H9 (cell line): ENCODE results near the gene RIPPLY1. TPM values are rescaled to one million over a fixed set of nuclear protein-coding genes. Genes with fewer than 3 reads are reported as not detected.

ENCODE experiments used
- DNase-seq: peaks from one replicate; pipeline ENCODE4 v3.0.0-alpha.2; 2017
- H2AFZ ChIP-seq: one replicate; pipeline ENCODE4 v1.6.1; 2013; ENCODE audit warnings: mild to moderate bottlenecking, low read length, control low read depth, moderate library complexity
- H2AK5ac ChIP-seq: 2 replicates; pipeline ENCODE4 v1.6.1; 2013; ENCODE audit warnings: low read length, control low read depth, mixed read lengths; ENCODE audit not compliant: insufficient read length
- H2BK120ac ChIP-seq: one replicate; pipeline ENCODE4 v1.6.1; 2013; ENCODE audit warnings: low read depth, mild to moderate bottlenecking, low read length, control low read depth, inconsistent platforms; ENCODE audit not compliant: poor library complexity, severe bottlenecking
- H2BK12ac ChIP-seq: 2 replicates; pipeline ENCODE4 v1.6.1; 2013; ENCODE audit warnings: low read length, control low read depth, mixed read lengths, low read depth; ENCODE audit not compliant: insufficient read length
- H2BK15ac ChIP-seq: 2 replicates; pipeline ENCODE4 v1.6.1; 2013; ENCODE audit warnings: low read depth, low read length, control low read depth
- H2BK20ac ChIP-seq: one replicate; pipeline ENCODE4 v1.6.1; 2013; ENCODE audit warnings: low read depth, mild to moderate bottlenecking, low read length, control low read depth, inconsistent platforms; ENCODE audit not compliant: poor library complexity, severe bottlenecking
- H2BK5ac ChIP-seq: 2 replicates; pipeline ENCODE4 v1.6.1; 2013; ENCODE audit warnings: low read length, control low read depth, mixed read lengths; ENCODE audit not compliant: insufficient read length
- H3K14ac ChIP-seq: 2 replicates; pipeline ENCODE4 v1.6.1; 2013; ENCODE audit warnings: low read length, control low read depth; ENCODE audit not compliant: insufficient read depth
- H3K18ac ChIP-seq: 2 replicates; pipeline ENCODE4 v1.6.1; 2013; ENCODE audit warnings: low read depth, mild to moderate bottlenecking, mixed read lengths, low read length, control low read depth; ENCODE audit not compliant: insufficient read length
- H3K23ac ChIP-seq: 2 replicates; pipeline ENCODE4 v1.6.1; 2013; ENCODE audit warnings: low read length, control low read depth, mixed read lengths, low read depth; ENCODE audit not compliant: insufficient read length
- H3K23me2 ChIP-seq: 2 replicates; pipeline ENCODE4 v1.6.1; 2013; ENCODE audit warnings: low read depth, mild to moderate bottlenecking, mixed read lengths, low read length, control low read depth; ENCODE audit not compliant: insufficient read length, poor library complexity, severe bottlenecking
- H3K27ac ChIP-seq: 2 replicates; pipeline ENCODE4 v1.5.1; 2013; ENCODE audit warnings: low read length, control low read depth, mixed read lengths, low read depth; ENCODE audit not compliant: insufficient read length
- H3K27me3 ChIP-seq: 2 replicates; pipeline ENCODE4 v1.6.1; 2013; ENCODE audit warnings: low read length, control low read depth, inconsistent platforms; ENCODE audit not compliant: insufficient read depth
- H3K4ac ChIP-seq: 2 replicates; pipeline ENCODE4 v1.6.1; 2013; ENCODE audit warnings: low read depth, mild to moderate bottlenecking, control low read depth, inconsistent platforms, low read length, moderate library complexity
- H3K4me1 ChIP-seq: 2 replicates; pipeline ENCODE4 v1.6.1; 2013; ENCODE audit warnings: low read length, control low read depth, inconsistent platforms; ENCODE audit not compliant: insufficient read depth
- H3K4me2 ChIP-seq: 2 replicates; pipeline ENCODE4 v1.6.1; 2013; ENCODE audit warnings: low read length, control low read depth, mixed read lengths; ENCODE audit not compliant: insufficient read length, insufficient read depth
- H3K56ac ChIP-seq: 2 replicates; pipeline ENCODE4 v1.6.1; 2013; ENCODE audit warnings: low read depth, mild to moderate bottlenecking, mixed read lengths, low read length, control low read depth; ENCODE audit not compliant: insufficient read length
- H3K79me1 ChIP-seq: 2 replicates; pipeline ENCODE4 v1.6.1; 2013; ENCODE audit warnings: low read depth, mild to moderate bottlenecking, moderate library complexity, low read length, control low read depth, inconsistent platforms; ENCODE audit not compliant: insufficient read depth, poor library complexity, severe bottlenecking
- H3K79me2 ChIP-seq: 2 replicates; pipeline ENCODE4 v1.6.1; 2013; ENCODE audit warnings: low read length, control low read depth, inconsistent platforms; ENCODE audit not compliant: insufficient read depth
- H3K9ac ChIP-seq: 2 replicates; pipeline ENCODE4 v1.6.1; 2013; ENCODE audit warnings: low read length, control low read depth, mixed read lengths; ENCODE audit not compliant: insufficient read length; ENCODE audit errors: extremely low read depth
- H3K9me3 ChIP-seq: one replicate; pipeline ENCODE4 v1.6.1; 2013; ENCODE audit warnings: low read depth, low read length, inconsistent platforms; ENCODE audit not compliant: control insufficient read depth
- H3T11ph ChIP-seq: one replicate; pipeline ENCODE4 v1.6.1; 2013; ENCODE audit warnings: mild to moderate bottlenecking, low read length, control low read depth, inconsistent platforms
- H4K20me1 ChIP-seq: one replicate; pipeline ENCODE4 v1.6.1; 2013; ENCODE audit not compliant: control insufficient read depth, insufficient read length, insufficient read depth
- H4K5ac ChIP-seq: 2 replicates; pipeline ENCODE4 v1.6.1; 2013; ENCODE audit warnings: low read depth, mild to moderate bottlenecking, mixed read lengths, low read length, control low read depth; ENCODE audit not compliant: insufficient read length
- H4K8ac ChIP-seq: replicated peaks from 2 replicates; pipeline ENCODE4 v1.6.1; 2013; ENCODE audit warnings: low read length, control low read depth, mixed read lengths, low read depth; ENCODE audit not compliant: insufficient read length
- H4K91ac ChIP-seq: 2 replicates; pipeline ENCODE4 v1.6.1; 2013; ENCODE audit warnings: low read depth, mild to moderate bottlenecking, moderate library complexity, mixed read lengths, low read length, control low read depth; ENCODE audit not compliant: insufficient read length
- H3K27ac Mint-ChIP-seq, 3 experiments: 2 replicates in 2 of 3; 3 replicates in 1 of 3; pipeline ENCODE4 v1.8.0; 2020 to 2021; ENCODE audit warnings: mixed read lengths in 3 of 3, mild to moderate bottlenecking in 1 of 3, moderate library complexity in 1 of 3
- H3K27me3 Mint-ChIP-seq: 2 replicates; pipeline ENCODE4 v1.8.0; 2021; ENCODE audit warnings: low read depth, mild to moderate bottlenecking, moderate library complexity, mixed read lengths
- H3K36me3 Mint-ChIP-seq, 3 experiments: 2 replicates in 2 of 3; 3 replicates in 1 of 3; pipeline ENCODE4 v1.8.0; 2020 to 2021; ENCODE audit warnings: low read depth in 3 of 3, mixed read lengths in 3 of 3; ENCODE audit not compliant: insufficient read depth in 1 of 3
- H3K4me1 Mint-ChIP-seq, 2 experiments: 2 replicates each; pipeline ENCODE4 v1.8.0; 2020; ENCODE audit warnings: mixed read lengths in 2 of 2
- H3K4me3 Mint-ChIP-seq, 2 experiments: 2 replicates in 1 of 2; 3 replicates in 1 of 2; pipeline ENCODE4 v1.8.0; 2020 to 2021; ENCODE audit warnings: mild to moderate bottlenecking in 2 of 2, mixed read lengths in 2 of 2, moderate library complexity in 1 of 2
- H3K9me3 Mint-ChIP-seq, 2 experiments: 2 replicates in 1 of 2; 3 replicates in 1 of 2; pipeline ENCODE4 v1.8.0; 2020; ENCODE audit warnings: mild to moderate bottlenecking in 2 of 2, mixed read lengths in 2 of 2, moderate library complexity in 1 of 2
- CTCF ChIP-seq: fragments of 200-600 bp; sonication (generic); conservative IDR thresholded peaks from 3 replicates; pipeline ENCODE4 v1.8.0; 2021; ENCODE audit warnings: antibody characterized with exemption, mild to moderate bottlenecking
- WGBS: extraction: QIAGEN DNeasy Blood & Tissue Kit; methylation state at CpG from one replicate; pipeline ENCODE4 v1.1.7; 2013; ENCODE audit warnings: missing lambda C conversion rate, low lambda C conversion rate, mixed read lengths; ENCODE audit not compliant: insufficient read length; ENCODE audit errors: extremely low coverage; 5-methylcytosine and 5-hydroxymethylcytosine counted together
- total RNA-seq: library from RNA; stranded (reverse); gene quantifications from 2 replicates; pipeline ENCODE4 v1.2.1, GENCODE V29; 2021

The RIPPLY1 gene
- total RNA-seq, 1 experiment from 2014 or later = not detected

DNA sequence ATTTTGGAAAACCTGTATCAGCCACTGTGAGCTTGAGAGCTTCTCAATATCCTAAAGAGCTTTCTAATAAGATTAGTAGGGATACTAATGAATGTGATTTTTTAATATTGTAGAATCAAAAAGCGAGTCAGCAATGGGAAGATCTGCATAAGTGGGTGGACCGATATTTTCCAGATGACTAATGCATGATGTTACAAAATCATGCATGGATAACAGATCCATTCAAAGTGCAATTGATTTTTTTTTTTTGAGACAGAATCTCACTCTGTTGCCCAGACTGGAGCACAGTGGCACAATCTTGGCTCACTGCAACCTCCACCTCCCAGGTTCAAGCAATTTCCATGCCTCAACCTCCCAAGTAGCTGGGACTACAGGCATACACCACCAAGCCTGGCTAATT is 9.7 kb upstream of the RIPPLY1 start:
- no peak overlapping the region for H2BK12ac ChIP-seq
- no CpG with 5 or more reads among the region's 2 CpGs for WGBS
- no peak for DNase-seq

More for the DNA sequence above, 9.7 kb upstream of the RIPPLY1 start:
- Histone ChIP-seq H3K9me3 (peaks cover 11% of the 10 kb centered on the region), H2AFZ (no peak overlapping the region), H4K5ac (no peak overlapping the region), H3K4me1 (no peaks in the 10 kb centered on the region), H3K27me3 (no peaks in the 10 kb centered on the region), H3K23me2 (no peaks in the 10 kb centered on the region), H3K4ac (no peak overlapping the region), H3K4me2 (no peak overlapping the region), H3K27ac (no peak overlapping the region), H4K8ac (no peak overlapping the region), H3K56ac (no peak overlapping the region), H3K79me2 (no peaks in the 10 kb centered on the region), H3K18ac (no peak overlapping the region), H2BK20ac (no peak overlapping the region), H2AK5ac (no peak overlapping the region), H4K91ac (no peak overlapping the region), H3K9ac (no peak overlapping the region), H2BK15ac (no peak overlapping the region), H3K14ac (no peak overlapping the region), H2BK120ac (no peak overlapping the region), H3K23ac (no peak overlapping the region), H3T11ph (no peak overlapping the region), H2BK5ac (no peak overlapping the region), H4K20me1 (no peaks in the 10 kb centered on the region), H3K79me1 (no peaks in the 10 kb centered on the region)
- peaks cover 4 to 5% of the 10 kb centered on the region in 2 experiments; a peak in 3 of 4 replicates for H3K4me1 Mint-ChIP-seq
- H3K9me3 Mint-ChIP-seq = peaks cover 0 to 56% of the 10 kb centered on the region in 2 experiments; a peak in 2 of 5 replicates
- H3K27me3 Mint-ChIP-seq = peaks cover 11% of the 10 kb centered on the region
- no peak overlapping the region for H3K4me3 Mint-ChIP-seq
- TF ChIP-seq CTCF = no peak
- H3K36me3 Mint-ChIP-seq = peaks cover 0 to 6% (median 0%) of the 10 kb centered on the region in 3 experiments; a peak in 2 of 7 replicates
- H3K27ac Mint-ChIP-seq = no peak overlapping the region
